KOPT-K1 (cell line): Measurements from ENCODE around the gene KRTAP1-1.
"Not testable (repeated sequence)": the region's sequence is repeated elsewhere in the genome, so short reads cannot be mapped to it uniquely, and the experiment has no call there.

Experiments used
- H3K27ac ChIP-seq: fragments of 200-600 bp; sonication (generic); 2 replicates; pipeline ENCODE4 v1.5.1; 2016; ENCODE audit warnings: antibody characterized with exemption, mild to moderate bottlenecking, low read depth, low read length; ENCODE audit not compliant: poor library complexity, severe bottlenecking
- H3K36me3 ChIP-seq: fragments of 200-600 bp; sonication (generic); 2 replicates; pipeline ENCODE4 v1.5.1; 2017; ENCODE audit warnings: antibody characterized with exemption, mild to moderate bottlenecking, low read length, moderate library complexity; ENCODE audit not compliant: insufficient read depth
- H3K9me3 ChIP-seq: fragments of 200-600 bp; sonication (generic); 2 replicates; pipeline ENCODE4 v1.5.1; 2017; ENCODE audit warnings: antibody characterized with exemption, low read length, mild to moderate bottlenecking; ENCODE audit not compliant: insufficient read depth, poor library complexity, severe bottlenecking

KRTAP1-1 gene

DNA sequence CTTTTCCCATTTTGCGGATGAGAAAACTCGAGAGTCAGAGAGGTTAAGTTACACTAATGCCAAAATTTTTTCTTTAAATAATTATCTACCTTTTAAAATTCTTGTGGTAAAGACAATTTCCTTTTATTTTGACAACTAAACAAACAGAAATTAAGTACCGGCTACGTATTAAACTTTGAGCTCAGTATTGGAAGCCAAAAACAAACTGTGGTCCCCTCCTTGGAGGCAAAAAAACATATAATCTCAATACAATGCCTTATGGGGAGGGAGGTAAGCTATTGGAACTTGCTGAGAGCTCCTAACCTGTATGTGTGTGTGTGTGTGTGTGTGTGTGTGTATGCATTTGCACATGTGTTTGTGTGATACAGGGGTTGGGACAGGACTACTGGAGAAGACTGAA, 22.2 kb upstream of the KRTAP1-1 start:
- Histone ChIP-seq H3K36me3 (no peaks in the 10 kb centered on the region), H3K27ac (no peak overlapping the region), H3K9me3 (no peaks in the 10 kb centered on the region)

DNA sequence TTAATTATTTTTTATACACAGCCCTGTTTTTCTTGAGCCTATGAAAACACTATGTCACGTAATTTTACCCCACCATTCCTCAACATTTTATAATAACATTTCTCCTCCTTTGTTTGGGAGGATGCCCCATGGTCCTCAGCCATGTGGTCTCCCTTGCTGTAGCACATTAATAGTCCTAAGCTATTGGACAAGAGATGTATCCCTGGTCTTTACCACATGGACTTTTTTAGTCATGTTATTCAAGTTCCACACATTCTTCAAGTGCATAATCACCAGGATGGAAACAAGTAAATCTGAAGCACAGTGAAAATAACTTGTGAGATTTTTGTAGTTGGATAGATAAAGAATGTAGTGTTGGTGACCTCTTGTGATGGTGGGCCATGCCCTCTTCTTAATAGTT, 20.7 kb upstream of the KRTAP1-1 start:
- Histone ChIP-seq H3K36me3 (no peaks in the 10 kb centered on the region), H3K9me3 (peaks cover 5% of the 10 kb centered on the region), H3K27ac (no peak overlapping the region)

- Histone ChIP-seq H3K27ac (no peak within 1 kb of the TSS), H3K9me3 (peaks cover 5% of the 10 kb centered on the region), H3K36me3 (no peaks in the 10 kb centered on the region)
Observed at GRCh38 chr17:41060052-41060604, 18.9 kb upstream of the KRTAP1-1 start, which contains the start of gene KRTAP2-3. KRTAP2-3 (minus strand) TSS chr17:41060114; CDS start chr17:41060050, 64 bp downstream.

DNA sequence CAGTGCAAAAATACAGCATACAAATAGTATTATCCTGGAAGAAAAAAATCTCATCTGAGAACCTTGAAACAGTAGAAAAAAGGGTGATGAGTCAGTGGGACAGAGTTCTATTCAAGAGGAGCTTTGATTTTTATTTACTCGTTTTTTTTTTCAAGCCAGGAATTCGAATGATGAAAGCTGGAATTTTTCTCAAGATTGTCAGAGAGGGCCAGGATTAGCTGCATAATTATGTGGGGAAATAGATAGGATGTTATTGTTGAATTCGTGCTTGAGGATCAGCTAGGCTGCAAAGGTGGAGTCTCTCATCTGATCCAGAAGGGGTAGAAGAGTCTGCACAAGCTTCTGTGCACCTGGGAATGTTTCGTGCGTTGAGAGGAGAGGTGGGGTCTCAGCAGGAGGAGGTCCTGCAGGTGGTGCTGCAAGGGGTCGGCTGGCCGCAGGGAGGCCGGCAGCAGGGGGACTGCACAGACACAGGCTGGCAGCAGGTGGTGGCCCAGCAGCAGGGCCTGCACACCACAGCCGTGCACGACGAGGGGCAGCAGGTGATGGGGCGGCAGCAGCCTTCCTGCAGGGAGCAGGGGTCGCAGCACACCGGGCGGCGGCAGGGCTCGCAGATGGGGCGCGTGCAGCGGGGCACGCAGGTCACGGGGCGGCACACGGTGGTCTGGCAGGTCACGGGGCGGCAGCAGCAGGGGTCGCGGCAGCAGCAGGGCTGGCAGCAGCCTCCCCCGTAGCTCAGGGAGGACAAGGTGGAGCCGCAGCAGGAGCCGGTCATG, 18.2 kb upstream of the KRTAP1-1 start:
- not testable (repeated sequence) for H3K36me3 ChIP-seq, H3K27ac ChIP-seq, H3K9me3 ChIP-seq

DNA sequence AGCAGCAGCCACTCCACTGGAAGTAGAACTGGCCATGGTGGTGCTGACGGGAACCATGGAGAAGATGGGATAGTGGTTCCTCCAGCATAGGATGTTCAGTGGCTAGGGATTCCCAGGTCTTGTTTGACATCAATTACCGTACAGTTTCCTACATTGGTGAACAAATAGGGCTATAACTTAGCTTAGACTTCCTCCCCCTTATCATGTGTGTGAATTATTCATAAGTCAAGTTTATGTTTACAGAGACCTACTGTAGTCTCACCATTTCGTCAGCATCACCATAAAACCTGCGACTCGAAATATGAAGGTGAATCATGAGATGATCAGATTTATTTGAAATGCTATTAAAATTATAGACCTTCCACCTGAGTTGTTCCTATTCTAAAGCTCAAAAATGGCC, 17.5 kb upstream of the KRTAP1-1 start:
- Histone ChIP-seq H3K27ac (no peak overlapping the region), H3K9me3 (peaks cover 5% of the 10 kb centered on the region), H3K36me3 (no peaks in the 10 kb centered on the region)

- no peak overlapping the region for H3K27ac ChIP-seq
- H3K36me3 ChIP-seq: no peaks in the 10 kb centered on the region
- H3K9me3 ChIP-seq: peaks cover 5% of the 10 kb centered on the region
Observed at GRCh38 chr17:41057547-41057946, 16.3 kb upstream of the KRTAP1-1 start.

DNA sequence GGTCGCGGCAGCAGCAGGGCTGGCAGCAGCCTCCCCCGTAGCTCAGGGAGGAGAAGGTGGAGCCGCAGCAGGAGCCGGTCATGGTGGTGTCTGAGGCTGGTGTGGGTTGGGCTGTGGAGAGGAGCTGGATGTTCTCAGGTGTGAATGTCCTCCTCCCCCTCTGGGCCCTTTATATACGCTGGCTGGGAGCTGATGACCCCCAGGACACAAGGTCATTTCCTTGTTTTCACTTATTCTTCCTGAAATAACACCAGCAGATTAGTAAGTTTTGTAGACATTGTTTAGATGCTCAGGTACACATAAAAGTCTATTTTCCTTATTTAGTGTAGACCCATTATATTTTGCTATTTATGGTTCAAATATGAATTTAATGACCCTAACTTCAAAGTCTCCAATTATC, 13.9 kb upstream of the KRTAP1-1 start, which contains the start of gene KRTAP2-2:
TSS of gene KRTAP2-2 (minus strand) at position 101 of the 400 bp plus-strand sequence. CDS start at position 82, 19 bp downstream.
- not testable (repeated sequence) for H3K27ac ChIP-seq, H3K36me3 ChIP-seq, H3K9me3 ChIP-seq

DNA sequence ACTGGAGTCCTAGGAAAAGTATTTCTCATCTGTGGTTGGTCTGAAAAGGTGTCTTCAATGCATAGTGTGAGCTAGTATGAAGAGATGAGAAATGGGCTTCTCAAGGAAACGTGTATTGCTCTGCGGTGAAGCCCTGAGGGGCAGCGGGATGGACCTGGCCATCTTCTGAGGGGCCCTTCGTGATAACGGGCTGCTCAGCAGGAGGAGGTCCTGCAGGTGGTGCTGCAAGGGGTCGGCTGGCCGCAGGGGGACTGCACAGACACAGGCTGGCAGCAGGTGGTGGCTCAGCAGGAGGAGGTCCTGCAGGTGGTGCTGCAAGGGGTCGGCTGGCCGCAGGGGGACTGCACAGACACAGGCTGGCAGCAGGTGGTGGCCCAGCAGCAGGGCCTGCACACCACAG, 13.3 kb upstream of the KRTAP1-1 start:
- not testable (repeated sequence) for H3K36me3 ChIP-seq, H3K9me3 ChIP-seq, H3K27ac ChIP-seq

DNA sequence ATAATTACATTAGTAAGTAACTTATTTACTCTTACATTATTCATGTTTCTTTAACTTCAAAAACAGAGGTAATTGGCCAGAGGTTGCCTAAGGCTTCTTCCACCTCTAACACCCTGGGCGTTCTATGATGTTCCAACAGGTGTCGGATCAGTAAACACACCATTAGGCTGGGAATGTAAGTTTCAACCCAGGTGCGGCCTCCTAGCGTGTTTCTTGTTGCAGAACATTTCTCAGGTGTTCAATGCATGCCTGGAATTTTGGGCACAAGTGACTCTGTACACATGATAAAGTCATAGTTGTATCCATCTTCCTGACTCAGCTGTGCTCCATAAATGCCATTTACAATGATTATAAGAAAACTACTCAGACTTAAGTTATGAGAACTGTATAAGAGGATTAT, 12.8 kb upstream of the KRTAP1-1 start:
- Histone ChIP-seq H3K9me3 (peaks cover 5% of the 10 kb centered on the region), H3K27ac (no peak overlapping the region), H3K36me3 (no peaks in the 10 kb centered on the region)

GRCh38 chr17:41052566-41052965, 11.3 kb upstream of the KRTAP1-1 start:
- Histone ChIP-seq H3K27ac (no peak overlapping the region), H3K9me3 (peaks cover 4% of the 10 kb centered on the region)

GRCh38 chr17:41049110-41049509, 7.9 kb upstream of the KRTAP1-1 start:
- H3K9me3 ChIP-seq: no peaks in the 10 kb centered on the region
- no peak overlapping the region for H3K27ac ChIP-seq
- no peaks in the 10 kb centered on the region for H3K36me3 ChIP-seq

More at GRCh38 chr17:41052566-41052965, 11.3 kb upstream of the KRTAP1-1 start:
- H3K36me3 ChIP-seq: no peaks in the 10 kb centered on the region

- Histone ChIP-seq H3K9me3 (peaks cover 3% of the 10 kb centered on the region), H3K36me3 (no peaks in the 10 kb centered on the region), H3K27ac (no peak overlapping the region)
Observed at GRCh38 chr17:41048441-41048840, 7.2 kb upstream of the KRTAP1-1 start.

- peaks cover 12% of the 10 kb centered on the region for H3K9me3 ChIP-seq
- not testable (repeated sequence) for H3K27ac ChIP-seq, H3K36me3 ChIP-seq
Observed at GRCh38 chr17:41046735-41047465, 5.7 kb upstream of the KRTAP1-1 start, which contains the start of gene KRTAP2-1. KRTAP2-1 (minus strand) TSS chr17:41047316; CDS start chr17:41047267, 49 bp downstream.

DNA sequence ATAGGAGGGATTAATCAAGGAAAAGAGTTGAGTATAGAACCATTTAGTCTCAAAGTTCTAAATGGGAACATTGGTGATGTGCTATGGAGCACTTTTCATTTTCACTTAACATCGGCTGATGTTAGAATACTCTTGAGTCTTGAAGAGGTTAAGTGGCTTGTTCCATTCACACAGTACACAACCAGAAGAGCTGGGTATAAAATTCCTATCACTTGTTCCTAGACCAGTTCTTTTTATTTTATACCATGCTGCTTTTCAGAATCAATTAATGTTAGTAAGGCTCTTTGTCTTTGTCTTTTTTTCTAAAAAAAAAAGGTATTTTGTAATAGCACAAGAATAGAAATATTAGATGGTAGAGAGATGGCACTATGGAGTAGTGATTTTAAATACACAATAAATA, 1.7 kb upstream of the KRTAP1-1 start:
- no peak overlapping the region for H3K27ac ChIP-seq
- H3K9me3 ChIP-seq: peaks cover 12% of the 10 kb centered on the region
- no peaks in the 10 kb centered on the region for H3K36me3 ChIP-seq

DNA sequence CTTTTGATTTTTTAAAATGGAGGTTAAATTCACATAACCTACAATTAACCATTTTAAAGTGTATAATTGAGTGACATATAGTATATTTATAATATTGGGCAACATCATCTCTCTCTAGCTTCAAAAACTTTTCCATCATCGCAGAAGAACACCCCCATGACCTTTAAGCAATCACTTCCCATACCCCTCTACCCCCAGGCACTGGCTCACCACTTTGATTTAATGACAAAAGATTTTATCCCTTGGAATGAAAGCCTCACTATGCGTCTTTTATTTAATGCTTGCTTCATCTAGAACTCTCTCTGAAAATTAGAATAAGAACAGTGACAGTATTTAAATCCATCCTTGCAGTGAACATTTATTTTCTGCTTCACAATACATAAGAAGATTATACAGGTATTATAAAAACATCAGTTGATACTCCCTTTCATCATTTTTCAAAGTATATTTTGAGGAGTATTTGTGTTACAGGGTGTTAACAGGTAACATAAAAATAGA, 3.3 kb downstream of the KRTAP1-1 start:
- Histone ChIP-seq H3K36me3 (no peaks in the 10 kb centered on the region), H3K27ac (no peak overlapping the region), H3K9me3 (peaks cover 6% of the 10 kb centered on the region)
